SK-N-SH (cell line): ENCODE data around the gene JMJD7. TPM values are rescaled to one million over a fixed set of nuclear protein-coding genes. Genes with fewer than 3 reads are reported as not detected.

Experiments
- CTCF ChIA-PET: fragments of 300-600, 350-600 bp; formaldehyde crosslinking; extraction: SDS; loops from one replicate; lab custom pipeline; 2021; lab: Yijun Ruan, JAX
- POLR2A ChIA-PET: fragments of 350-600 bp; sonication (Branson Sonifier 250); formaldehyde crosslinking; extraction: SDS; loops from one replicate; lab custom pipeline; 2020; ENCODE audit warnings: antibody characterized with exemption, inconsistent platforms; lab: Yijun Ruan, JAX
- DNase-seq: peaks from one replicate; pipeline ENCODE4 v3.0.0; 2012
- H2AFZ ChIP-seq: fragments of 200-600 bp; sonication (generic); 2 replicates; pipeline ENCODE4 v1.8.1; 2016; ENCODE audit warnings: antibody characterized with exemption, mild to moderate bottlenecking, low read depth
- H3F3A ChIP-seq: fragments of 200-600 bp; sonication (generic); replicated peaks from 2 replicates; pipeline ENCODE3; 2016; ENCODE audit warnings: antibody characterized with exemption, mild to moderate bottlenecking; ENCODE audit not compliant: insufficient read depth
- H3K27ac ChIP-seq, 2 experiments: fragments of 200-500 bp in 1 of 2; fragments of 200-600 bp in 1 of 2; sonication (Bioruptor generic) in 1 of 2; sonication (generic), shearing (Covaris generic) in 1 of 2; 2 replicates each; pipeline versions ENCODE4 v1.5.1 to v1.6.1; 2014 to 2016; ENCODE audit warnings: low read depth in 2 of 2, inconsistent platforms in 1 of 2, low read length in 1 of 2, mild to moderate bottlenecking in 1 of 2, mixed read lengths in 1 of 2
- H3K27me3 ChIP-seq: fragments of 200-600 bp; sonication (generic), shearing (Covaris generic); 2 replicates; pipeline ENCODE4 v1.6.1; 2016; ENCODE audit warnings: mixed run types; ENCODE audit not compliant: insufficient read depth
- H3K36me3 ChIP-seq, 2 experiments: fragments of 200-500 bp in 1 of 2; fragments of 200-600 bp in 1 of 2; sonication (Bioruptor generic) in 1 of 2; sonication (generic) in 1 of 2; replicated peaks in 1 of 2; 2 replicates each; pipeline versions ENCODE3 to v1.5.1; 2014 to 2016; ENCODE audit warnings: low read length in 1 of 2, mild to moderate bottlenecking in 1 of 2; ENCODE audit not compliant: insufficient read depth in 2 of 2, control insufficient read depth in 1 of 2
- H3K4me1 ChIP-seq, 2 experiments: fragments of 200-500 bp in 1 of 2; fragments of 200-600 bp in 1 of 2; sonication (Bioruptor generic) in 1 of 2; sonication (generic), shearing (Covaris generic) in 1 of 2; 2 replicates each; pipeline versions ENCODE4 v1.5.1 to v1.6.1; 2014 to 2016; ENCODE audit warnings: low read depth in 1 of 2, low read length in 1 of 2, mixed run types in 1 of 2; ENCODE audit not compliant: insufficient read depth in 2 of 2, control insufficient read depth in 1 of 2
- H3K4me2 ChIP-seq: fragments of 200-600 bp; sonication (generic), shearing (Covaris generic); 2 replicates; pipeline ENCODE4 v1.6.1; 2017; ENCODE audit warnings: mixed run types
- H3K4me3 ChIP-seq, 2 experiments: fragments of 200-500 bp in 1 of 2; fragments of 200-600 bp in 1 of 2; sonication (Bioruptor generic) in 1 of 2; sonication (generic), shearing (Covaris generic) in 1 of 2; 2 replicates each; pipeline versions ENCODE4 v1.5.1 to v1.8.1; 2014 to 2016; ENCODE audit warnings: low read depth in 2 of 2, inconsistent platforms in 1 of 2, low read length in 1 of 2, mild to moderate bottlenecking in 1 of 2, mixed read lengths in 1 of 2, moderate library complexity in 1 of 2
- H3K79me2 ChIP-seq: fragments of 200-600 bp; sonication (generic); 2 replicates; pipeline ENCODE4 v1.8.1; 2017; ENCODE audit warnings: mild to moderate bottlenecking; ENCODE audit not compliant: insufficient read depth
- H3K9ac ChIP-seq: fragments of 200-600 bp; sonication (generic); 2 replicates; pipeline ENCODE4 v1.6.1; 2017; ENCODE audit warnings: mixed run types
- H3K9me2 ChIP-seq: fragments of 200-600 bp; sonication (generic); 2 replicates; pipeline ENCODE4 v1.6.1; 2017; ENCODE audit warnings: mixed run types
- H3K9me3 ChIP-seq: fragments of 200-600 bp; sonication (generic); 2 replicates; pipeline ENCODE4 v1.6.1; 2017; ENCODE audit warnings: mixed run types, mild to moderate bottlenecking, moderate library complexity
- H4K20me1 ChIP-seq: fragments of 200-600 bp; sonication (generic); 2 replicates; pipeline ENCODE4 v1.6.1; 2017; ENCODE audit warnings: mild to moderate bottlenecking, mixed run types; ENCODE audit not compliant: insufficient read depth
- FOXJ3 ChIP-seq: sonication (generic); formaldehyde crosslinking; IDR thresholded peaks from 2 replicates; pipeline ENCODE4 v1.5.1; 2020; ENCODE audit warnings: mild to moderate bottlenecking, missing genetic modification reagents
- FOXM1 ChIP-seq: IDR thresholded peaks from 2 replicates; pipeline ENCODE4 v1.4.0; 2012; ENCODE audit warnings: low read depth, mild to moderate bottlenecking
- GABPA ChIP-seq: IDR thresholded peaks from 2 replicates; pipeline ENCODE4 v1.4.0; 2012; ENCODE audit warnings: low read depth, mild to moderate bottlenecking
- GATA2 ChIP-seq: sonication (generic); formaldehyde crosslinking; IDR thresholded peaks from 2 replicates; pipeline ENCODE4 v1.5.0; 2020; ENCODE audit warnings: mild to moderate bottlenecking, missing genetic modification reagents
- JUND ChIP-seq: IDR thresholded peaks from 2 replicates; pipeline ENCODE4 v1.4.0; 2012
- NFIC ChIP-seq: IDR thresholded peaks from 2 replicates; pipeline ENCODE4 v1.4.0; 2012; ENCODE audit warnings: borderline replicate concordance
- SMC3 ChIP-seq: IDR thresholded peaks from 2 replicates; pipeline ENCODE4 v1.6.1; 2012; ENCODE audit warnings: low read depth, low read length, improper control_type of control experiment
- TAF1 ChIP-seq: IDR thresholded peaks from 2 replicates; pipeline ENCODE4 v1.6.1; 2012; ENCODE audit warnings: low read depth, mild to moderate bottlenecking, low read length, moderate library complexity, borderline replicate concordance
- TEAD4 ChIP-seq: IDR thresholded peaks from 2 replicates; pipeline ENCODE4 v1.4.0; 2012; ENCODE audit warnings: mild to moderate bottlenecking, borderline replicate concordance; ENCODE audit not compliant: insufficient read depth
- WGBS: methylation state at CpG from one replicate; pipeline ENCODE4 v1.1.6; 2017; ENCODE audit warnings: low lambda C conversion rate; 5-methylcytosine and 5-hydroxymethylcytosine counted together
- polyA plus RNA-seq, 3 experiments: library from polyadenylated mRNA; depleted of rRNA; stranded (reverse); fragments of >200 nt; gene quantifications; 2 replicates each; pipeline ENCODE4 v1.2.3, GENCODE V29; 2012
- TF ChIP-seq, protein P1 (sequence below): IDR thresholded peaks from 2 replicates; pipeline ENCODE4 v1.4.0; 2012; ENCODE audit warnings: low read depth
- TF ChIP-seq, protein P2 (sequence below): fragments of 200-600 bp; sonication (generic); IDR thresholded peaks from 2 replicates; pipeline ENCODE4 v1.6.1; 2017; ENCODE audit warnings: antibody characterized with exemption, mild to moderate bottlenecking, moderate library complexity
- TF ChIP-seq, protein P3 (sequence below): IDR thresholded peaks from 2 replicates; pipeline ENCODE4 v1.4.0; 2012; ENCODE audit warnings: low read depth, borderline replicate concordance

JMJD7 gene
- polyA plus RNA-seq, 1 of the 3 experiments (the other 2 are of a cell fraction) = 6.5 TPM

DNA sequence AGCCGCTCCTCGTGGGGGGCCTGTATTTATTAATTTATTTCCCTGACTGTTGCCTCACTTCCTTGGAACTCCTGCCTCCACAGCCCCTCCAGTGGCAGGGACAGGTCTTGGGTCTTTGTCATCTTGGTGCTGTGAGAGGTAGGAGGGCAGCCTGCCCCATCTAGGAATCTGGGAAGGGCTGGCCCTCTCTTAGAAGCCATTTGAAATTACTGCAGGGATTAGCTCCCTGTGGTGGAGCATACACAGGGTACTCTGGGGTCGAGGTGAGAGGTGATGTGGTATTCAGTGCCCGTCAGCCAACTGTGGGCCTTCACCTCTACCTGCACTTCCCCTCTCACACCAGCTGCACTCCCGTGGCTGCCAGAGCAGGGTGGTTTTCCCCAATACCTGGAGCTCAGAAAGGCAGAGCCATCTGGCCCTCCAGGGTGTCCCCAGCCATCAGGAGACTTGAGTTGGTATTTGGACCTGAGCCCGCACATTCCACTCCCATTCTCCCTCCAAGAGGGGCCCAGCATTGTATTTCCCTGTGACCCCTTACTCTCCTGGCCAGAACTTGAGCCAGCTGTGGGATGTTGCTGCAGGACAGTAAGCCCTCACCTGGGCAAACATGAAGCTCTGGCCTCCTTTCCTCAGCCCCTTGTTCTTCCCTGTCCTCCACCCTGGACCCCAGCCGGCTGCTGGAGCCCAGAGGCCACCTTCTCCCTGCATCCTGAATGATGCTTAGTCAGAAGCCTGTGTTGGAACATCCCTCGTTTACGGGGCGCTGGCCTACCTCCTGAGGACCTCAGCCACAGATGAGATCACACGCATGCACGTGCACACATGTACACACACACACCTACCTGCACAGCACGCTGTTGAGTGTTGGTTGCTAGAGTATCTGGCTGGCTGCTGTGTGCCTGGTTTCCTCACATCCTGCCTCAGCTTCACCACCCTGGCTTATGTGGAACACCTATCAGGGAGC, 2.0 kb upstream of the JMJD7 start:
- peaks cover 3 to 4% of the 10 kb centered on the region in 2 experiments; a peak in 3 of 4 replicates for H3K4me1 ChIP-seq
- no peaks in the 10 kb centered on the region for H3K9me2 ChIP-seq
- H3F3A ChIP-seq = no peaks in the 10 kb centered on the region
- no peak overlapping the region for H3K9ac ChIP-seq
- no peak overlapping the region for H3K27ac ChIP-seq
- no peak overlapping the region for H2AFZ ChIP-seq
- WGBS = 81% methylated on average over 6 of the region's 13 CpGs
- TF ChIP-seq NFIC (no peak), GATA2 (no peak), FOXM1 (no peak), TAF1 (no peak)
- no peak overlapping the region for H3K4me2 ChIP-seq
- H3K4me3 ChIP-seq = no peak overlapping the region
- ChIA-PET POLR2A (no interaction called here), CTCF (interaction anchor here (1.3 to 8.6 kb wide), 4 partner anchors 15 to 251 kb away, joined by 3 to 66 read pairs (median 8); no protein-coding TSS in a partner anchor)
- H3K27me3 ChIP-seq = no peaks in the 10 kb centered on the region
- no peaks in the 10 kb centered on the region for H3K79me2 ChIP-seq
- H3K9me3 ChIP-seq = no peaks in the 10 kb centered on the region
- no peak for DNase-seq
- H4K20me1 ChIP-seq = no peaks in the 10 kb centered on the region
- peaks cover 0 to 34% of the 10 kb centered on the region in 2 experiments for H3K36me3 ChIP-seq

DNA sequence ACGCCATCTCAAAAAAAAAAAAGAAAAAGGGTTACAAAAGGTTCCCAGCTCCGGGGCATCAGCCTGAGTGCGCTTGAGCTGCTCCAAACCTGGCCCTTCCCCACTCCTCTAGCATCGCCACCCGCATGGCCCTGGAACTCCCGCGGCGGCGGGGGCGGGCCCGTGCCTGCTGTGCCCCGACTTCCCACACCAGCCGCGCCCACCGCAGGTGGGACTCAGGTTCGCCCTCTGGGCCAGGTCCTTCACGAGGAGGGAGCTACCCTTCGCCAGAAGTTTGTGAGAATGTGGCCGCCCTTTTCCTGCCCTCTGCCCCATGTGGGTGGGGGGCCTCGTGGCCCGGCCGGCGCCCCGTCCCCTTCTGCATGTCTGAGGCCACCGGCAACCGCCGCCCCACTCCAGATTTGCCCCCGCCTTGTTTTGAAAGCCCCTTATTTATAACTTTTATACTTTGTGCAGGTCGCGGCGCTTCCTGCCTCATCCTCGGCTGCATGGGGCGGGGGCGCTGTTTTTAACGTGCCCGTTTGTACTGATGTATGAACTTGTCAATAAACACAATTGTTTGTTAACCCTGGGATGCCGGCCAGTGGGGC, 507 bp upstream of the JMJD7 start:
- Histone ChIP-seq H4K20me1 (no peaks in the 10 kb centered on the region), H3K36me3 (peaks cover 0 to 28% of the 10 kb centered on the region in 2 experiments), H3K9me3 (no peaks in the 10 kb centered on the region), H3K9me2 (no peaks in the 10 kb centered on the region), H2AFZ (peak overlapping the region; percentile 85; the same call in 1 of the 2 replicates), H3K4me1 (peaks cover 3 to 4% of the 10 kb centered on the region in 2 experiments; a peak in 3 of 4 replicates), H3K27me3 (no peaks in the 10 kb centered on the region), H3F3A (no peaks in the 10 kb centered on the region)
- DNase-seq = no peak
- POLR2A ChIA-PET = interaction anchor here (1.6 kb wide), 1 partner anchor 68 kb away, joined by 7 read pairs; no protein-coding TSS in a partner anchor
- CTCF ChIA-PET = interaction anchor here (0.9 to 8.6 kb wide), 7 partner anchors 16 to 362 kb away, joined by 3 to 66 read pairs (median 3); no protein-coding TSS in a partner anchor
- TF ChIP-seq, protein P1, sequence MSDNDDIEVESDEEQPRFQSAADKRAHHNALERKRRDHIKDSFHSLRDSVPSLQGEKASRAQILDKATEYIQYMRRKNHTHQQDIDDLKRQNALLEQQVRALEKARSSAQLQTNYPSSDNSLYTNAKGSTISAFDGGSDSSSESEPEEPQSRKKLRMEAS = no peak
- TF ChIP-seq JUND = no peak; the same call in 1 of the 2 replicates
- TF ChIP-seq SMC3 = no peak
- TF ChIP-seq TEAD4 = no peak
- TF ChIP-seq FOXJ3 (CRISPR knock-in tag) = no peak
- TF ChIP-seq, protein P2, sequence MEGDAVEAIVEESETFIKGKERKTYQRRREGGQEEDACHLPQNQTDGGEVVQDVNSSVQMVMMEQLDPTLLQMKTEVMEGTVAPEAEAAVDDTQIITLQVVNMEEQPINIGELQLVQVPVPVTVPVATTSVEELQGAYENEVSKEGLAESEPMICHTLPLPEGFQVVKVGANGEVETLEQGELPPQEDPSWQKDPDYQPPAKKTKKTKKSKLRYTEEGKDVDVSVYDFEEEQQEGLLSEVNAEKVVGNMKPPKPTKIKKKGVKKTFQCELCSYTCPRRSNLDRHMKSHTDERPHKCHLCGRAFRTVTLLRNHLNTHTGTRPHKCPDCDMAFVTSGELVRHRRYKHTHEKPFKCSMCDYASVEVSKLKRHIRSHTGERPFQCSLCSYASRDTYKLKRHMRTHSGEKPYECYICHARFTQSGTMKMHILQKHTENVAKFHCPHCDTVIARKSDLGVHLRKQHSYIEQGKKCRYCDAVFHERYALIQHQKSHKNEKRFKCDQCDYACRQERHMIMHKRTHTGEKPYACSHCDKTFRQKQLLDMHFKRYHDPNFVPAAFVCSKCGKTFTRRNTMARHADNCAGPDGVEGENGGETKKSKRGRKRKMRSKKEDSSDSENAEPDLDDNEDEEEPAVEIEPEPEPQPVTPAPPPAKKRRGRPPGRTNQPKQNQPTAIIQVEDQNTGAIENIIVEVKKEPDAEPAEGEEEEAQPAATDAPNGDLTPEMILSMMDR = no peak
- TF ChIP-seq GABPA = no peak
- TF ChIP-seq NFIC = no peak
- TF ChIP-seq, protein P3, sequence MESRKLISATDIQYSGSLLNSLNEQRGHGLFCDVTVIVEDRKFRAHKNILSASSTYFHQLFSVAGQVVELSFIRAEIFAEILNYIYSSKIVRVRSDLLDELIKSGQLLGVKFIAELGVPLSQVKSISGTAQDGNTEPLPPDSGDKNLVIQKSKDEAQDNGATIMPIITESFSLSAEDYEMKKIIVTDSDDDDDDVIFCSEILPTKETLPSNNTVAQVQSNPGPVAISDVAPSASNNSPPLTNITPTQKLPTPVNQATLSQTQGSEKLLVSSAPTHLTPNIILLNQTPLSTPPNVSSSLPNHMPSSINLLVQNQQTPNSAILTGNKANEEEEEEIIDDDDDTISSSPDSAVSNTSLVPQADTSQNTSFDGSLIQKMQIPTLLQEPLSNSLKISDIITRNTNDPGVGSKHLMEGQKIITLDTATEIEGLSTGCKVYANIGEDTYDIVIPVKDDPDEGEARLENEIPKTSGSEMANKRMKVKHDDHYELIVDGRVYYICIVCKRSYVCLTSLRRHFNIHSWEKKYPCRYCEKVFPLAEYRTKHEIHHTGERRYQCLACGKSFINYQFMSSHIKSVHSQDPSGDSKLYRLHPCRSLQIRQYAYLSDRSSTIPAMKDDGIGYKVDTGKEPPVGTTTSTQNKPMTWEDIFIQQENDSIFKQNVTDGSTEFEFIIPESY = no peak
- TF ChIP-seq, all 33 proteins: peak for 0
- Histone ChIP-seq H3K4me3 (peak overlapping the region; percentile 83 to 91), H3K79me2 (no peaks in the 10 kb centered on the region), H3K4me2 (peak overlapping the region; percentile 95), H3K9ac (peak overlapping the region; percentile 51; the same call in 1 of the 2 replicates), H3K27ac (no peak overlapping the region; a peak in 1 of 4 replicates)
- 23% methylated on average over 28 of the region's 37 CpGs for WGBS
